Measurements from ENCODE around the gene PDIA4.
"Not testable (repeated sequence)": the region's sequence is repeated elsewhere in the genome, so short reads cannot be mapped to it uniquely, and the experiment has no call there.

The PDIA4 gene, protein sequence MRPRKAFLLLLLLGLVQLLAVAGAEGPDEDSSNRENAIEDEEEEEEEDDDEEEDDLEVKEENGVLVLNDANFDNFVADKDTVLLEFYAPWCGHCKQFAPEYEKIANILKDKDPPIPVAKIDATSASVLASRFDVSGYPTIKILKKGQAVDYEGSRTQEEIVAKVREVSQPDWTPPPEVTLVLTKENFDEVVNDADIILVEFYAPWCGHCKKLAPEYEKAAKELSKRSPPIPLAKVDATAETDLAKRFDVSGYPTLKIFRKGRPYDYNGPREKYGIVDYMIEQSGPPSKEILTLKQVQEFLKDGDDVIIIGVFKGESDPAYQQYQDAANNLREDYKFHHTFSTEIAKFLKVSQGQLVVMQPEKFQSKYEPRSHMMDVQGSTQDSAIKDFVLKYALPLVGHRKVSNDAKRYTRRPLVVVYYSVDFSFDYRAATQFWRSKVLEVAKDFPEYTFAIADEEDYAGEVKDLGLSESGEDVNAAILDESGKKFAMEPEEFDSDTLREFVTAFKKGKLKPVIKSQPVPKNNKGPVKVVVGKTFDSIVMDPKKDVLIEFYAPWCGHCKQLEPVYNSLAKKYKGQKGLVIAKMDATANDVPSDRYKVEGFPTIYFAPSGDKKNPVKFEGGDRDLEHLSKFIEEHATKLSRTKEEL
- 141 to 236 reads per million in 2 experiments for total RNA-seq

DNA sequence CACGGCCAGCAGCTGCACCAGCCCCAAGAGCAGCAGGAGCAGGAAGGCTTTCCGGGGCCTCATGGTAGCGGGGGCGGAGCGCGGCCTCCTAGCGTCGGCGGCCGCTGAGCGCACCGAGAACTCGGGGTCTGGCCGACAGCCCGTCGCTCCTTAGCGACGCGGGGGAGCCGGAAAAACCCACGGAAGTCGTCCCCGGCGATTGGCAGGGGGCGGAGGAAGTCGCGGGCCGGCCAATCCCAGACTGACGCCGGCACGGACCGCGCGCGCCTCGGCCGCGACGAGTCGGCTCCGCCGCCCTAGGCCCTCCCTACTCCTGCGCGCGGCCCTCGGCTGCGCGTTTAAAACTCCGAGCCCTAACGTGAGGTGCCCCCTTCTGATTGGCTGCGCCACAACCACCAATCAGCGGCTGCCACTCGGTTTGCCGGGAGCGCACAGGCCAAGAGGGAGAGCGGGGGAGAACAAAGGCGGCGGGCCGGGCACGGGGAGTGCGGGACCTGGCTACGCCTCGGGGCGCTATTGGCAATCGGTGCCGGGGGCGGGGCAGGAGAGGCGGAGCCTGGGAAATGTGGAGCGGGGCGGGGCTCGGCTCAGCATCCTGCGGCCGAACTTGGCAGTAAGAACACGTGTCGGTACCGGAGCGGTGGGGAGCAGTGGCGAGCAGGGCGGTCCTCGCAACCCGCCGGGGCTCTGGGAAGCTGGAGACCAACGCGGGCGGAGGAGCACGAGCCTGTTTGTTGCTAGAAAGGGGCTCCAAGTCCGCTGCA lies at the start of gene PDIA4:
TSS of gene PDIA4 (minus strand) at position 160 of the 764 bp plus-strand sequence. CDS start at position 63, 97 bp downstream.
- peak; percentile 98 for DNase-seq (ENCODE audit: low read depth)

GRCh38 chr7:149077594-149077993 lies 49.3 kb upstream of the PDIA4 start:
- DNase-seq (ENCODE audit: low read depth): no peak

- no peak for DNase-seq (ENCODE audit: low read depth)
These were observed 47.0 kb upstream of the PDIA4 start for GRCh38 chr7:149075286-149075685.

- DNase-seq (ENCODE audit: low read depth): no peak
These were observed 46.0 kb upstream of the PDIA4 start for GRCh38 chr7:149074116-149074885.

DNA sequence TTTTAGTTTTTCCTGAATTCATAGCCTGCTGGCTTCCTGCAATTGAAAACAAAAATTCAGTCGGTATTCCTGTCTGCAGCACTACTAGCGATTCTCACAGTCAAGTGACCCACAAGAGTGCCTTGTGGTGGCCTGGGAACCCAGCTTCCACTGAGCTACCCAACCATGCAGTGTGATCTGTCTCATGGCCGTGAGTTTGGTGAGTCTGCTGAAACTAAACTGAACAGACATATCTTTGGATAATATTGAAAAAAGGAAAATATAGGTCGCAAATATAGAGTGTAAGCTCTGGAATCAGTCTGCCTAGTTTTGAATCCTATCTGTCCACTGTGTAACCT lies 44.1 kb upstream of the PDIA4 start:
- DNase-seq (ENCODE audit: low read depth): no peak

DNA sequence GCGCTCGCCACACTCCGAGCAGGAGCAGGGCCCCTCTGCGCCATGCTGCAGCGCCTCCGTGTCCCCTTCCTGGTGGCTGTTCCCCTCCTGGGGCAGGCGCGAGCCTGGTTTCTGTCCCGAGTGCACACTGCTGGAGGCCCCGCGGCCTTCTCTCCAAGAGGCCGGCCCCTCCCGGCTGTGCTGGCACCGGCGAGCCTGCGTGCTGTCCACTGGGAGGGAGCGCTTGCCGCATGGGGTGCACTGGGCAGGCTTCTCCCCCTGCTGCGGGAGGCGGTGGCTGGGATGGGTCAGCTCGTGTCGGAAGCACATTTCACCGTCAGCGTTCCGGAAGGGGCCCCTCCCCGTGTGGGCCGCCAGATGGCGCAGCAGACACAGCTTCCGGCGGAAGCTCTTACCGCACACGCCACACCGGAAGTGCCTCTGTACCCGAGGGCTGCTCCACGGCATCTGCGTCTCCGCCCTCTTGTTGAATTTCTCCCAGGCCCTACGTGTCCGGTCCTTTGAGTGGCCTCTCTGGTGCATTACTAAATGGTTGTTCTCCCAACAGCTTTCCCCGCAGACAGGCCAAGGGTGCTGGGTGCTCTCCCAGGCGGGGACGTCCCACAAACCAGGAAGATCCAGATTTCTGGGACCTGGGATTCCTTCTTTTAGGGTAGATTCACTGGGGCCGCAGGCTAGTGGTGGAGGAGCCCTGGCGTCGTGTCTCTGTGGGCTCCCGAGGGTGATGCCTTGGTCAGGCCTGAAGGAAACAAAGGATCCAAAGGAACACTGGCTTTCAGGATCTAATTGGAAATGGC lies 43.5 kb upstream of the PDIA4 start:
- DNase-seq (ENCODE audit: low read depth): peak; percentile 17

- DNase-seq (ENCODE audit: low read depth): no peak
These were observed 42.9 kb upstream of the PDIA4 start for GRCh38 chr7:149071182-149071635.

GRCh38 chr7:149070372-149071125 lies 42.2 kb upstream of the PDIA4 start:
- no peak for DNase-seq (ENCODE audit: low read depth)

- DNase-seq (ENCODE audit: low read depth): no peak
These were observed 39.6 kb upstream of the PDIA4 start for GRCh38 chr7:149067869-149068268.

- DNase-seq (ENCODE audit: low read depth): no peak
These were observed 35.2 kb upstream of the PDIA4 start for GRCh38 chr7:149063476-149063875.

DNA sequence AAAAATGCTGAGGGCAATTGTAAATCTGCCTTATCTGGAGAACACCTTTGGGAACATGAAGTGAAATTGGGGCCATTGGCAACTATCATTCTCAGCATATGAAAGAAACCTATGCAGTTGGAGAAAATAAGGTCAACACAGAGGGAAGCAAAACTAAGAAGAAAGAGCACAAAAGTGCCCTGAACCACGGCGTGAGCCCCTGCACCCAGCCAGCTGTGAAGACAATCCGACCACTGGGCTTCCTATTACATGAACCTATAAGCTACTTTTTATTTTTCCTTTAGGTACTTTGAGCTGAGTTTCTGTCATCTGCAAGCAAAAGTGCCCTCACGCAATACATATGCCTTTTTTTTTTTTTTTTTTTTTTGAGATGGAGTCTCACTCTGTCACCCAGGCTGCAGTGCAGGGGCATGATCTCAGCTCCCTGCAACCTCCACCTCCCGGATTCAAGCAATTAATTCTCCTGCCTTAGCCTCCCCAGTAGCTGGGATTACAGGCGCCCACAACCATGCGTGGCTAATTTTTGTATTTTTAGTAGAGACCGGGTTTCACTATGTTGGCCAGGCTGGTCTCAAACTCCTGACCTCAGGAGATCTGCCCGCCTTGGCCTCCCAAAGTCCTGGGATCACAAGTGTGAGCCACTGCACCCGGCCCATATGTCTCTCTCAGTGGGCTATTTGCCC lies 34.1 kb upstream of the PDIA4 start:
- DNase-seq (ENCODE audit: low read depth): not testable (repeated sequence)

DNA sequence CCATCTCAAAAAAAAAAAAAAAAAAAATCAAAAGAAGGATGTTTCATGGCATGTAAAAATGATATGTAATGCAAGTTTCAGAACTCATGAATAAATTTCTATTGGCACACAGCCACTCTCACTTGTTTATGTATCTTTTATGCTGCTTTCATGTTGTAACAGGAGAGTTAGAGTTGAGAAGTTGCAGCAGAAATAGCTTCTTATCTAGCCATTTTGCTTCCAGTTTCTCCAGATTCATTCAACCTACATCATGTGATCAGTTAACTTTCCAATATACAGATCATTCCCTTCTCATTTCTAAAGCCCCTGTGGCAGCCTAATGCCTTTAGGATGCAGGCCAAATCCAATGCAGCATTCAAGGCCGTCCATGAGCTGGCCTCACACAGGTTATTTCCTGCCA lies 31.9 kb upstream of the PDIA4 start:
- no peak for DNase-seq (ENCODE audit: low read depth)

DNA sequence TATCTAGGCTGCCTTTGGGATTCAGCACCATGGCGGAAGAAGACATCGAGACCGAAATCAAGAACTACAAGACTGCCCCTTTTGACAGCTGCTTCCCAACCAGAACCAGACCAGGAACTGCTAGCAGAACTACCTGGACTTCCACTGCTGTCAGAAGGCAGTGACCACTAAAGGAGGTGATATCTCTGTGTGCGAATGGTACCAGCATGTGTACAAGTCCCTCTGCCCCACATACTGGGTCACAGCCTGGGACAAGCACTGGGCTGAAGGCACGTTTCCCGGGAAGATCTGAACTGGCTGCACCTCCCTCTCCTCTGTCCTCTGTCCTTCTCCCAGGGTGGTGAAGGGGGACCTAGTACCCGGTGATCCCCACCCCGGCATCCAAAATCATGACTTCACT lies 25.6 kb upstream of the PDIA4 start:
- no peak for DNase-seq (ENCODE audit: low read depth)

- DNase-seq (ENCODE audit: low read depth): no peak
These were observed 25.1 kb upstream of the PDIA4 start for GRCh38 chr7:149053384-149053783.

DNA sequence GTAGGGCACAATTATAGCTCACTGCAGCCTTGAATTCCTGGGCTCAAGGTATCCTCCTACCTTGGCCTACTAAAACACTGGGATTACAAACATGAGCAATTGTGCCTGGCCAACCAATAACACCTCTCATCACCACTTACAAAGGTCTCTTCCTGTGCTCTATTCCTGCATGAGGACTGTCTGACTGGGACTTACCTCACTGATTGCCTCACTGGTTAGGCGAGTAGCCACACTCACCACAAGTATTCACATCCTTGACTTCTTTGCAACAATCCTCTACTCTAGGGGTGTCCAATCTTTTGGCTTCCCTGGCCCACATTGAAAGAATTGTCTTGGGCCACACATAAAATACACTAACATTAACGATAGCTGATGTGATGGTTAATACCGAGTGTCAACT lies 22.6 kb upstream of the PDIA4 start:
- DNase-seq (ENCODE audit: low read depth): no peak

DNA sequence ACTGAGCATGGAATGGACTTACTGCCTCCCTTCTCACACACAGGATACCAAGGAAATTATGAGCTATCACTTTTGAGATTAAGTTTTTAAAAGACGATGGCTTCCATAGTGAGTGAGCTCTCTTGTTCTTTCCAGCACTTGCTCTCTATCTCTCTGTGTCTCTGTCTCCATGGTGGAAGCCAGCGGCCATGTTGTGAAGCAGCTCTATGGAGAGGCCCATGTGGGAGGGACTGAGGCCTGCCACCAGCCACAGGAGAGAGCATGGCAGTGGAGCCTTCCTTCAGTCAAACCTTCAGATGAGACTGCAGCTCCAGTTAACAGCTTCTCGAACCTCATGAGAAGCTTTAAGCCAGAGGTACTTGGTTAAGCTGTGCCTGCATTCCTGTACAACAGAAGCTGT lies 20.5 kb upstream of the PDIA4 start:
- no peak for DNase-seq (ENCODE audit: low read depth)

DNA sequence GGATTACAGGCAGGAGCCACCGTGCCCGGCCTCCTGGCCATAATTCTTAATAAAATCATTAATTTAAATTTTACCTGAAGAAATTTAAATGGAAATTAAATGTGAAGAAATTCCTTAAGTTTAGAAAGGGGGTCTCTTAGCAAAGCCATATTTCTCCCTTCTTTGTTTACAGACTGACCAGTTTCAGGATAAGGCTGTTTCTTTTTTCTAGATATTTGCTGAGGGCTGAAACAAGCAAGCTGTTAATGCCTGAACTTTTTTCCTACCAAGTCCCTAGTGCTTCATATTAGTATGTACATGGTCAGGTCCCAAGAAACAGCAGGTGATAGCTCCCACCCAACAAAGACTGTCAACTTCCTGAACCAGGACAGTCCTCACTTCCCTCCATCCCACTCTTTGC lies 18.1 kb upstream of the PDIA4 start:
- no peak for DNase-seq (ENCODE audit: low read depth)

DNA sequence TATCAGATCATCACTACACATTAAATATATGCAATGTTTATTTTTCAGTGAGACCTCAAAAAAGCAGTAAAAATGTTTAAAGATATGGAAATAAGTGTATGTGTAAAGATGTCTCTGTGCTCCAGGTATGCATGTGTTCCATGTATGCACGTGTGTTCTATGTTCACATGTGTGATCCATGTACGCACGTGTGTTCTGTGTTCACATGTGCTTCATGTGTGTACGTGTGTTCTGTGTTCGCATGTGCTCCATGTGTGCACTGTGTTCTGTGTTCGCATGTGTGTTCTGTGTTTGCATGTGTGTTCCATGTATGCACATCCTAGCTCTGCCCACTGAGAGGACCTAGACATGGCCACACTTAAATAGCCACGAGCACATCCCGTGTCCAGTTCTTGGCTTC lies 15.6 kb upstream of the PDIA4 start:
- DNase-seq (ENCODE audit: low read depth): no peak

- DNase-seq (ENCODE audit: low read depth): no peak
These were observed 13.0 kb upstream of the PDIA4 start for GRCh38 chr7:149041350-149041749.

- DNase-seq (ENCODE audit: low read depth): not testable (repeated sequence)
These were observed 10.3 kb upstream of the PDIA4 start for GRCh38 chr7:149038641-149039040.

Data from T follicular helper cell (primary cell).